A673 (cell line): ENCODE results near the gene BIRC6. TPM values are rescaled to one million over a fixed set of nuclear protein-coding genes. Genes with fewer than 3 reads are reported as not detected.

Experiments used
- Bru-seq: library from RNA; stranded (reverse); fragments of 400-500 nt; gene quantifications from one replicate; lab custom pipeline; 2021; lab: Mats Ljungman, UMichigan
- BruChase-seq, 2 experiments: library from RNA; stranded (reverse); fragments of 400-500 nt; gene quantifications; one replicate each; lab custom pipeline; 2021; lab: Mats Ljungman, UMichigan
- BruUV-seq: library from RNA; stranded (reverse); fragments of 400-500 nt; replicated peaks from 2 replicates; lab custom pipeline; 2021; lab: Mats Ljungman, UMichigan
- CTCF ChIA-PET: fragments of 300-600 bp; sonication (Branson Sonifier 250); formaldehyde crosslinking; loops from one replicate; lab custom pipeline; 2022; ENCODE audit warnings: antibody characterized with exemption; lab: Charles Lee
- POLR2A ChIA-PET: fragments of 300-600 bp; sonication (Branson Sonifier 250); formaldehyde crosslinking; loops from one replicate; lab custom pipeline; 2022; ENCODE audit warnings: antibody characterized with exemption; ENCODE audit not compliant: low non-redundant PET; lab: Charles Lee
- DNase-seq: peaks from one replicate; pipeline ENCODE4 v3.0.0-alpha.2; 2015; ENCODE audit warnings: low spot score
- H3K27ac ChIP-seq: fragments of 200-600 bp; sonication (generic); 2 replicates; pipeline ENCODE4 v1.5.1; 2016; ENCODE audit warnings: mixed run types, low read depth, mild to moderate bottlenecking, mixed read lengths, antibody characterized with exemption, low read length; ENCODE audit not compliant: poor library complexity, severe bottlenecking
- H3K27me3 ChIP-seq: fragments of 200-600 bp; sonication (generic); replicated peaks from 2 replicates; pipeline ENCODE4 v1.6.1; 2017; ENCODE audit warnings: mixed run types, low read depth, mild to moderate bottlenecking, mixed read lengths, antibody characterized with exemption, low read length; ENCODE audit not compliant: insufficient read depth, poor library complexity
- H3K36me3 ChIP-seq: fragments of 200-600 bp; sonication (generic); 2 replicates; pipeline ENCODE4 v1.6.1; 2016; ENCODE audit warnings: mixed run types, mild to moderate bottlenecking, mixed read lengths, antibody characterized with exemption, low read length; ENCODE audit not compliant: insufficient read depth, poor library complexity, severe bottlenecking
- H3K4me1 ChIP-seq: fragments of 200-600 bp; sonication (generic); 2 replicates; pipeline ENCODE4 v1.6.1; 2017; ENCODE audit warnings: mixed run types, mild to moderate bottlenecking, mixed read lengths, antibody characterized with exemption, low read length; ENCODE audit not compliant: insufficient read depth, poor library complexity, severe bottlenecking
- H3K4me3 ChIP-seq: fragments of 200-600 bp; sonication (generic); 2 replicates; pipeline ENCODE4 v1.5.1; 2016; ENCODE audit warnings: low read depth, mixed run types, mild to moderate bottlenecking, mixed read lengths, low read length; ENCODE audit not compliant: poor library complexity, severe bottlenecking
- H3K9me3 ChIP-seq: fragments of 200-600 bp; sonication (generic); 2 replicates; pipeline ENCODE4 v1.6.1; 2016; ENCODE audit warnings: mixed run types, low read depth, mild to moderate bottlenecking, mixed read lengths, antibody characterized with exemption, low read length; ENCODE audit not compliant: poor library complexity, severe bottlenecking
- CTCF ChIP-seq: fragments of 300-800, 200-600 bp; sonication (generic); conservative IDR thresholded peaks from 2 replicates; pipeline ENCODE4 v1.5.1; 2017; ENCODE audit warnings: low read depth, mild to moderate bottlenecking, antibody characterized with exemption, low read length, moderate library complexity, mixed read lengths
- EZH2 ChIP-seq: fragments of 200-600 bp; sonication (generic); IDR thresholded peaks from 2 replicates; pipeline ENCODE4 v1.6.1; 2017; ENCODE audit warnings: borderline replicate concordance, low read depth, mild to moderate bottlenecking, mixed read lengths, antibody characterized with exemption, low read length; ENCODE audit not compliant: poor library complexity, severe bottlenecking
- intact Hi-C: fragments of 100-400 bp; cut with micrococcal nuclease; formaldehyde crosslinking; loops from one replicate; pipeline ENCODE4 v1.10.0; 2022; ENCODE audit not compliant: unreplicated experiment
- long read RNA-seq: library from polyadenylated mRNA; stranded (forward); transcript quantifications from one replicate; pipeline ENCODE4 v2.0.0, GENCODE V29; 2022
- total RNA-seq: library from RNA; stranded (reverse); gene quantifications from 2 replicates; pipeline ENCODE4 v1.2.3, GENCODE V29; 2021

Gene BIRC6, protein sequence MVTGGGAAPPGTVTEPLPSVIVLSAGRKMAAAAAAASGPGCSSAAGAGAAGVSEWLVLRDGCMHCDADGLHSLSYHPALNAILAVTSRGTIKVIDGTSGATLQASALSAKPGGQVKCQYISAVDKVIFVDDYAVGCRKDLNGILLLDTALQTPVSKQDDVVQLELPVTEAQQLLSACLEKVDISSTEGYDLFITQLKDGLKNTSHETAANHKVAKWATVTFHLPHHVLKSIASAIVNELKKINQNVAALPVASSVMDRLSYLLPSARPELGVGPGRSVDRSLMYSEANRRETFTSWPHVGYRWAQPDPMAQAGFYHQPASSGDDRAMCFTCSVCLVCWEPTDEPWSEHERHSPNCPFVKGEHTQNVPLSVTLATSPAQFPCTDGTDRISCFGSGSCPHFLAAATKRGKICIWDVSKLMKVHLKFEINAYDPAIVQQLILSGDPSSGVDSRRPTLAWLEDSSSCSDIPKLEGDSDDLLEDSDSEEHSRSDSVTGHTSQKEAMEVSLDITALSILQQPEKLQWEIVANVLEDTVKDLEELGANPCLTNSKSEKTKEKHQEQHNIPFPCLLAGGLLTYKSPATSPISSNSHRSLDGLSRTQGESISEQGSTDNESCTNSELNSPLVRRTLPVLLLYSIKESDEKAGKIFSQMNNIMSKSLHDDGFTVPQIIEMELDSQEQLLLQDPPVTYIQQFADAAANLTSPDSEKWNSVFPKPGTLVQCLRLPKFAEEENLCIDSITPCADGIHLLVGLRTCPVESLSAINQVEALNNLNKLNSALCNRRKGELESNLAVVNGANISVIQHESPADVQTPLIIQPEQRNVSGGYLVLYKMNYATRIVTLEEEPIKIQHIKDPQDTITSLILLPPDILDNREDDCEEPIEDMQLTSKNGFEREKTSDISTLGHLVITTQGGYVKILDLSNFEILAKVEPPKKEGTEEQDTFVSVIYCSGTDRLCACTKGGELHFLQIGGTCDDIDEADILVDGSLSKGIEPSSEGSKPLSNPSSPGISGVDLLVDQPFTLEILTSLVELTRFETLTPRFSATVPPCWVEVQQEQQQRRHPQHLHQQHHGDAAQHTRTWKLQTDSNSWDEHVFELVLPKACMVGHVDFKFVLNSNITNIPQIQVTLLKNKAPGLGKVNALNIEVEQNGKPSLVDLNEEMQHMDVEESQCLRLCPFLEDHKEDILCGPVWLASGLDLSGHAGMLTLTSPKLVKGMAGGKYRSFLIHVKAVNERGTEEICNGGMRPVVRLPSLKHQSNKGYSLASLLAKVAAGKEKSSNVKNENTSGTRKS (N-terminal part only)
- total RNA-seq, result 73.5 and 75.9 TPM in 2 replicates
- Bru-seq, nascent RNA, result percentile 91 among the genes with signal in this experiment
- BruChase-seq, experiment 1, labeled RNA remaining after a 2-hour chase, result percentile 90 among the genes with signal in this experiment
- percentile 90 among the genes with signal in this experiment for BruChase-seq, experiment 2, labeled RNA remaining after a 6-hour chase
- long read RNA-seq, partial matches to known transcripts, result 7 of 9 reads
- long read RNA-seq, other reads (novel, unspliced or antisense), result 2 of 9 reads

- TF ChIP-seq CTCF, result no peak
- TF ChIP-seq EZH2, result no peak
- H3K36me3 ChIP-seq, result no peaks in the 10 kb centered on the region
- H3K4me3 ChIP-seq, result peak within 1 kb of the TSS; percentile 99
- H3K4me1 ChIP-seq, result peaks cover 8% of the 10 kb centered on the region
- H3K27ac ChIP-seq, result peak within 1 kb of the TSS; percentile 92
- H3K9me3 ChIP-seq, result no peaks in the 10 kb centered on the region
- peak; percentile 94 for DNase-seq
- ChIA-PET POLR2A (no interaction called here), CTCF (no interaction called here)
- H3K27me3 ChIP-seq, result no peaks in the 10 kb centered on the region
- BruUV-seq, result no TSS peak
- intact Hi-C loops, result loop anchor here (10.0 kb wide), 1 partner anchor 352 kb away; no protein-coding TSS in a partner anchor
Measured at GRCh38 chr2:32356681-32357317, at the start of gene BIRC6. BIRC6 (plus strand) TSS chr2:32357023; CDS start chr2:32357162, 139 bp downstream.

GRCh38 chr2:32310577-32310976 is 46.2 kb upstream of the BIRC6 start:
- POLR2A ChIA-PET, result no interaction called here
- no TSS peak for BruUV-seq
- intact Hi-C loops, result no loop called here
- Histone ChIP-seq H3K4me3 (no peak overlapping the region), H3K36me3 (peaks cover 6% of the 10 kb centered on the region), H3K27ac (no peak overlapping the region), H3K9me3 (no peaks in the 10 kb centered on the region), H3K27me3 (no peaks in the 10 kb centered on the region), H3K4me1 (no peaks in the 10 kb centered on the region)
- no peak for DNase-seq
- CTCF ChIA-PET, result no interaction called here
- TF ChIP-seq EZH2, result no peak
- no peak for TF ChIP-seq CTCF
